H1 (cell line): Measurements from ENCODE around the gene TOP3A. TPM values are rescaled to one million over a fixed set of nuclear protein-coding genes. Genes with fewer than 3 reads are reported as not detected.

Source experiments
- CEBPB ChIP-seq: IDR thresholded peaks from 2 replicates; pipeline ENCODE4 v1.6.1; 2012; ENCODE audit warnings: low read depth, low read length
- CREB1 ChIP-seq: IDR thresholded peaks from 2 replicates; pipeline ENCODE4 v1.6.1; 2012; ENCODE audit warnings: inconsistent platforms
- KDM4A ChIP-seq: IDR thresholded peaks from one replicate; pipeline ENCODE4 v1.7.1; 2012; ENCODE audit warnings: low read depth, mild to moderate bottlenecking, moderate library complexity, low read length, inconsistent platforms; ENCODE audit not compliant: severe bottlenecking
- RNF2 ChIP-seq: fragments of 200-900, 300-1000 bp; sonication (generic); IDR thresholded peaks from 2 replicates; pipeline ENCODE4 v1.7.1; 2016; ENCODE audit warnings: borderline replicate concordance, low read depth, mild to moderate bottlenecking, antibody characterized with exemption, low read length; ENCODE audit not compliant: poor library complexity, severe bottlenecking; ENCODE audit errors: missing control alignments
- polyA plus RNA-seq, 7 experiments: library from polyadenylated mRNA; depleted of rRNA in 3 of 7; stranded (reverse) in 5 of 7; unstranded in 2 of 7; fragments of >200 nt in 5 of 7; fragments of 200-250 nt in 2 of 7; gene quantifications; 1 replicate in 5 of 7; 2 replicates in 1 of 7; 4 replicates in 1 of 7; pipeline versions ENCODE4 v1.2.1 to v1.2.3, GENCODE V29; 2011 to 2013; ENCODE audit warnings: missing spikeins in 2 of 7, mixed read lengths in 2 of 7
- total RNA-seq: library from RNA; stranded (reverse); fragmentation: NEBNext Ultra II Directional; extraction: Animal tissue kit (Norgen Biotek cat#: 25700); gene quantifications from 2 replicates; pipeline ENCODE4 v1.2.1, GENCODE V29; 2021

The TOP3A gene
- total and polyA plus RNA-seq, 2 of the 8 experiments (the other 6 are each of a cell fraction or from before 2014, with no cell fraction given) = 23.4 to 54.3 TPM

- TF ChIP-seq CREB1 (no peak), CEBPB (no peak), RNF2 (no peak), KDM4A (no peak)
Observed at GRCh38 chr17:18278867-18279266, 35.9 kb downstream of the TOP3A start (continued).
